NB4 (cell line): Measurements from ENCODE around the gene TBC1D1.

Experiments used
- CTCF ChIP-seq: IDR thresholded peaks from one replicate; pipeline ENCODE4 v1.5.1; 2012; ENCODE audit warnings: low read depth, low read length
- POLR2A ChIP-seq: IDR thresholded peaks from 2 replicates; pipeline ENCODE4 v1.6.1; 2011; ENCODE audit warnings: mild to moderate bottlenecking; ENCODE audit not compliant: insufficient read length; ENCODE audit errors: extremely low read depth

- no peak for TF ChIP-seq POLR2A
- no peak for TF ChIP-seq CTCF
Observed at GRCh38 chr4:38094419-38094818, 203.5 kb downstream of the TBC1D1 start.
